ENCODE results near the gene UBE2E2. TPM values are rescaled to one million over a fixed set of nuclear protein-coding genes. Genes with fewer than 3 reads are reported as not detected.

UBE2E2 gene
- total RNA-seq, 1 experiment from 2014 or later, result 25.1 TPM

DNA sequence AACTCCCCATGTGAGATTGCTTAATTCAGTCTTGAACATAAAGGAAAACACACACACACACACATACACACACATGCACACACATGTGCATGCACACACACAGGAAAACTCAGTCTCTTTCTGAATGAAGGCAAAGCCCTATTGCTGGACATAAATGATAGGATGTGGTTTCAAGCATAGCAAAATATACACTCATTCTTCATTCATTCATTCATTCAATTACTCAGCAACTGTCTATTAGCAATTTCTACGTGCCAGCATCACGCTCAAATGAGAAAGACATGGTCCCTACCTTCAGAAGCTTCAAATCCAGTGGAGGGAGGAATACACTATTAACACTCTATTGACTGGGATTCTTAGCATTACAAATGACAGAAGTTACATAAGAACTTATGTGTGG is 41.8 kb upstream of the UBE2E2 start:
- Mint-ChIP-seq H3K4me1 (ENCODE audit: low read depth, unreplicated experiment) (peaks cover 13% of the 10 kb centered on the region), H3K27me3 (ENCODE audit: unreplicated experiment) (peaks cover 25% of the 10 kb centered on the region), H3K9me3 (ENCODE audit: low read depth, unreplicated experiment) (no peaks in the 10 kb centered on the region), H3K27ac (ENCODE audit: unreplicated experiment) (no peak overlapping the region), H3K4me3 (ENCODE audit: low read depth, unreplicated experiment) (no peak overlapping the region), H3K36me3 (ENCODE audit: insufficient read depth, unreplicated experiment) (no peaks in the 10 kb centered on the region)
- CTCF ChIA-PET, result no interaction called here
- no peak for DNase-seq
- TF ChIP-seq, protein P1, sequence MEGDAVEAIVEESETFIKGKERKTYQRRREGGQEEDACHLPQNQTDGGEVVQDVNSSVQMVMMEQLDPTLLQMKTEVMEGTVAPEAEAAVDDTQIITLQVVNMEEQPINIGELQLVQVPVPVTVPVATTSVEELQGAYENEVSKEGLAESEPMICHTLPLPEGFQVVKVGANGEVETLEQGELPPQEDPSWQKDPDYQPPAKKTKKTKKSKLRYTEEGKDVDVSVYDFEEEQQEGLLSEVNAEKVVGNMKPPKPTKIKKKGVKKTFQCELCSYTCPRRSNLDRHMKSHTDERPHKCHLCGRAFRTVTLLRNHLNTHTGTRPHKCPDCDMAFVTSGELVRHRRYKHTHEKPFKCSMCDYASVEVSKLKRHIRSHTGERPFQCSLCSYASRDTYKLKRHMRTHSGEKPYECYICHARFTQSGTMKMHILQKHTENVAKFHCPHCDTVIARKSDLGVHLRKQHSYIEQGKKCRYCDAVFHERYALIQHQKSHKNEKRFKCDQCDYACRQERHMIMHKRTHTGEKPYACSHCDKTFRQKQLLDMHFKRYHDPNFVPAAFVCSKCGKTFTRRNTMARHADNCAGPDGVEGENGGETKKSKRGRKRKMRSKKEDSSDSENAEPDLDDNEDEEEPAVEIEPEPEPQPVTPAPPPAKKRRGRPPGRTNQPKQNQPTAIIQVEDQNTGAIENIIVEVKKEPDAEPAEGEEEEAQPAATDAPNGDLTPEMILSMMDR (IDR thresholded peaks at IDR 0.05; ENCODE audit: unreplicated experiment), result no peak
- intact Hi-C loops (cut with micrococcal nuclease; ENCODE audit: unreplicated experiment), result no loop called here
- no TSS peak for BruUV-seq (replicated peaks)

DNA sequence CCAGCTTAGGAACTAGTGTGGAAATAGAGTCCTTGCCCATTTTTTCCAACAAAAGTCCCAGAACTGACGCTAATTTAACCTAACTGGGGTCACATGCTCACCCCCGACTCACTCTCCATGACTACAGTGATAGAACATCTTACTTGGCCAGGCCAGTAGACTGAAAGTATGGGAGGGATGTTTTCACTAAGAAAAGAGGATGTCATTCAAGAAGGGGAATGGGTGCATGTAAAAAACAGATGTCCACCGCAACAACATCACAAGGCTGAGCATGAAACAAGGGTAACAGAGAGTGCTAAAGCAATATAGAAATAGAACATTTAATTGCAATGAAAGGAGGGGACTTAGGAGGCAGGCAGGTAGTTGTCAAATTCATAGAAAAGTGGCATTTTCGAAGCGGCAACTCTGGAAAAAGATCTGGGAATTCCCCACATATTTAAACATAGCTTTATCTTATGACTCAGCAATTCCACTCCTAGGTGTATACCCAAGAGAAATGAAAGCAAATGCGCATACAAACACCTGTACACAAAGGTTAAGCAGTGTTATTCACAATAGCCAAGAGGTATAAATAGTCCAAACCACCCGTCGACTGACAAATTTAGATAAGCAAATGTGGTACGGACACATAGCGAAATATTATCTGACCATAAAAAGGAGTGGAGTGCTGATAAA is 41.1 kb upstream of the UBE2E2 start:
- peaks cover 13% of the 10 kb centered on the region for H3K4me1 Mint-ChIP-seq (ENCODE audit: low read depth, unreplicated experiment)
- peaks cover 18% of the 10 kb centered on the region for H3K27me3 Mint-ChIP-seq (ENCODE audit: unreplicated experiment)
- H3K27ac Mint-ChIP-seq (ENCODE audit: unreplicated experiment), result no peak overlapping the region
- TF ChIP-seq, protein P1 (IDR thresholded peaks at IDR 0.05; ENCODE audit: unreplicated experiment), result no peak
- BruUV-seq (replicated peaks), result no TSS peak
- intact Hi-C loops (cut with micrococcal nuclease; ENCODE audit: unreplicated experiment), result no loop called here
- CTCF ChIA-PET, result interaction anchor here (0.5 kb wide), 1 partner anchor 736 kb away, joined by 6 read pairs; no protein-coding TSS in a partner anchor
- H3K4me3 Mint-ChIP-seq (ENCODE audit: low read depth, unreplicated experiment), result no peak overlapping the region
- no peak for DNase-seq
- no peaks in the 10 kb centered on the region for H3K9me3 Mint-ChIP-seq (ENCODE audit: low read depth, unreplicated experiment)
- H3K36me3 Mint-ChIP-seq (ENCODE audit: insufficient read depth, unreplicated experiment), result no peaks in the 10 kb centered on the region

DNA sequence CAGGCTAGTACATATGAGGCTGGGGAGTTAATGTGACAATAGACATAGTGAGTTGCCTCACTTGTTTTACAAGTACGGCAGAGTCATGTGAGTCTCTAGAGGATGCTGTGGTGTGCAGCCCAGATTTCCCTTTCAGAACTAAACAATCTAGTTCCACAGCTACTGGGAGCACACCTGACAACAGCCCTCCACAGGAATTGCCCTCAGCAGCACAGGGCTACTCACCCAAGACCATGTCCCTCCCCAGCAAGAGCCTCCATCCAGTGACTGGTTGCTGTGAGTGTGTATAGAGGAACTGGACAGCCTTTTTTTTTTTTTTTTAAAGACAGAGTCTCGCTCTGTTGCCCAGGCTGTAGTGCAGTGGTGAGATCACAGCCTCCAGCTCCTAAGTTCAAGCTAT is 40.2 kb upstream of the UBE2E2 start:
- intact Hi-C loops (cut with micrococcal nuclease; ENCODE audit: unreplicated experiment), result no loop called here
- Mint-ChIP-seq H3K4me1 (ENCODE audit: low read depth, unreplicated experiment) (peaks cover 13% of the 10 kb centered on the region), H3K27ac (ENCODE audit: unreplicated experiment) (no peak overlapping the region), H3K36me3 (ENCODE audit: insufficient read depth, unreplicated experiment) (no peaks in the 10 kb centered on the region), H3K4me3 (ENCODE audit: low read depth, unreplicated experiment) (no peak overlapping the region), H3K27me3 (ENCODE audit: unreplicated experiment) (peaks cover 14% of the 10 kb centered on the region), H3K9me3 (ENCODE audit: low read depth, unreplicated experiment) (no peaks in the 10 kb centered on the region)
- DNase-seq, result no peak
- no TSS peak for BruUV-seq (replicated peaks)
- CTCF ChIA-PET, result interaction anchor here (0.7 kb wide), 1 partner anchor 27 kb away, joined by 6 read pairs; no protein-coding TSS in a partner anchor
- TF ChIP-seq, protein P1 (IDR thresholded peaks at IDR 0.05; ENCODE audit: unreplicated experiment), result no peak

DNA sequence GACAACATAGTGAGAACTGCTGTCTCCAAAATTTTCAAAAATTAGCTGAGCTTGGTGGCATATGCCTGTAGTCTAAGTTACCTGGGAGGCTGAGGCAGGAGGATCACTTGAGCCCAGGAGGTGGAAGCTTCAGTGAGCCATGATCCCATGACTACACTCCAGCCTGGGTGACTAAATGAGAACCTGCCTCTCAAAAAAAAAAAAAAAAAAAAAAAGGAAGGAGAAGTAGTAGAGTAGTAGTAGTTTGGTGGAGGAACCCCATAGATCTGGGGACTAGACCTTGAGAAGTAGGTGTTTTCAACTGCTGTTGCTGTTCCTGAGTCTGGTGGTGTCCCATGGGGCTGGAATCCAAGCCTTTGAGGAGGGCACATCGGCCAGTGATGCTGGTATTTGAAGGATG is 38.4 kb upstream of the UBE2E2 start:
- Mint-ChIP-seq H3K27me3 (ENCODE audit: unreplicated experiment) (peaks cover 12% of the 10 kb centered on the region), H3K9me3 (ENCODE audit: low read depth, unreplicated experiment) (peaks cover under 1% of the 10 kb centered on the region), H3K4me3 (ENCODE audit: low read depth, unreplicated experiment) (no peak overlapping the region), H3K4me1 (ENCODE audit: low read depth, unreplicated experiment) (peaks cover 13% of the 10 kb centered on the region), H3K27ac (ENCODE audit: unreplicated experiment) (no peak overlapping the region), H3K36me3 (ENCODE audit: insufficient read depth, unreplicated experiment) (no peaks in the 10 kb centered on the region)
- TF ChIP-seq, protein P1 (IDR thresholded peaks at IDR 0.05; ENCODE audit: unreplicated experiment), result no peak
- intact Hi-C loops (cut with micrococcal nuclease; ENCODE audit: unreplicated experiment), result no loop called here
- no peak for DNase-seq
- CTCF ChIA-PET, result interaction anchor here (0.7 to 1.1 kb wide), 2 partner anchors 494 to 724 kb away, joined by 3 read pairs; no protein-coding TSS in a partner anchor
- no TSS peak for BruUV-seq (replicated peaks)
